Measurements from ENCODE around the gene FAM83D.

DNA sequence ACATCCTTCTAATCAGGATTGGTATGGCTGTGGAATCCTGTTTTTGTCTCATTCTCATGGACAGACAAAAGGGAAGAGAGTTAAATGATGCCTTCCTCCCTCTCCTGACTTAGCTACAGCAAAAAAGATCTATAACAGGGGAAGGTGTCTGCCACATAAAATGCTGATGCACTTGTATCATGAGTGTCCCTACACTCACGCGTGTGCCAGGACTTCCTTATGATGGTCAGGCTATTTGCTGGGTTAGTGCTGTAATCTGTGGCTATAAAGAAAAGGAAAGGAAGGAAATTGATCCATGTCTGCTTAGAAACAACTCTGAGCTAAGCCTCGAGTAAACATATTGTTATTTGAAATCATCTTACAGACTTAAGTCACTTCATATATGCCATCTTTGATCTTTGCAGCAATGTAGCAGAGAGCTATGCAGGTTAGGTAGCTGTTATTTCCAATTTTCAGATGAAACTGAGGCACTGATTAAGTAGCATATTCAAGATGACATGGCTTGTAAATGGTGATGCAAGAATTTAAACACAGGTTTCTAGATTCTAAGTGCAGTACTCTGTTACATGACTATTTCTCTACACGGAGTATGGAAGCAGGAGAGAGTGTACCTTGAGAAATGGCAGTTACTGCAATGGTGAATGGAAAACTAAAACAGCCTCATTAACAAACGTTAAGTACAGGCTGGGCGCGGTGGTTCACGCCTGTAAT, 27.6 kb downstream of the FAM83D start:
- TF ChIP-seq, protein P1, sequence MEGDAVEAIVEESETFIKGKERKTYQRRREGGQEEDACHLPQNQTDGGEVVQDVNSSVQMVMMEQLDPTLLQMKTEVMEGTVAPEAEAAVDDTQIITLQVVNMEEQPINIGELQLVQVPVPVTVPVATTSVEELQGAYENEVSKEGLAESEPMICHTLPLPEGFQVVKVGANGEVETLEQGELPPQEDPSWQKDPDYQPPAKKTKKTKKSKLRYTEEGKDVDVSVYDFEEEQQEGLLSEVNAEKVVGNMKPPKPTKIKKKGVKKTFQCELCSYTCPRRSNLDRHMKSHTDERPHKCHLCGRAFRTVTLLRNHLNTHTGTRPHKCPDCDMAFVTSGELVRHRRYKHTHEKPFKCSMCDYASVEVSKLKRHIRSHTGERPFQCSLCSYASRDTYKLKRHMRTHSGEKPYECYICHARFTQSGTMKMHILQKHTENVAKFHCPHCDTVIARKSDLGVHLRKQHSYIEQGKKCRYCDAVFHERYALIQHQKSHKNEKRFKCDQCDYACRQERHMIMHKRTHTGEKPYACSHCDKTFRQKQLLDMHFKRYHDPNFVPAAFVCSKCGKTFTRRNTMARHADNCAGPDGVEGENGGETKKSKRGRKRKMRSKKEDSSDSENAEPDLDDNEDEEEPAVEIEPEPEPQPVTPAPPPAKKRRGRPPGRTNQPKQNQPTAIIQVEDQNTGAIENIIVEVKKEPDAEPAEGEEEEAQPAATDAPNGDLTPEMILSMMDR (conservative IDR thresholded peaks at IDR 0.05; ENCODE audit: low read depth in 2 of 2) = no peak
- no peak for TF ChIP-seq EZH2 (IDR thresholded peaks at IDR 0.05; ENCODE audit: low read depth, unreplicated experiment)
- no peak for TF ChIP-seq POLR2AphosphoS5 (IDR thresholded peaks at IDR 0.05; ENCODE audit: low read depth)
- TF ChIP-seq NANOG (IDR thresholded peaks at IDR 0.05; ENCODE audit: borderline replicate concordance) = no peak
- no peak for TF ChIP-seq JUNB (IDR thresholded peaks at IDR 0.05; ENCODE audit: unreplicated experiment)
- TF ChIP-seq CREB1 (CRISPR knock-in tag; IDR thresholded peaks at IDR 0.05; ENCODE audit: low read depth) = no peak
- no peak for TF ChIP-seq STAT1 (IDR thresholded peaks at IDR 0.05; ENCODE audit: unreplicated experiment)
- TF ChIP-seq, protein P2, sequence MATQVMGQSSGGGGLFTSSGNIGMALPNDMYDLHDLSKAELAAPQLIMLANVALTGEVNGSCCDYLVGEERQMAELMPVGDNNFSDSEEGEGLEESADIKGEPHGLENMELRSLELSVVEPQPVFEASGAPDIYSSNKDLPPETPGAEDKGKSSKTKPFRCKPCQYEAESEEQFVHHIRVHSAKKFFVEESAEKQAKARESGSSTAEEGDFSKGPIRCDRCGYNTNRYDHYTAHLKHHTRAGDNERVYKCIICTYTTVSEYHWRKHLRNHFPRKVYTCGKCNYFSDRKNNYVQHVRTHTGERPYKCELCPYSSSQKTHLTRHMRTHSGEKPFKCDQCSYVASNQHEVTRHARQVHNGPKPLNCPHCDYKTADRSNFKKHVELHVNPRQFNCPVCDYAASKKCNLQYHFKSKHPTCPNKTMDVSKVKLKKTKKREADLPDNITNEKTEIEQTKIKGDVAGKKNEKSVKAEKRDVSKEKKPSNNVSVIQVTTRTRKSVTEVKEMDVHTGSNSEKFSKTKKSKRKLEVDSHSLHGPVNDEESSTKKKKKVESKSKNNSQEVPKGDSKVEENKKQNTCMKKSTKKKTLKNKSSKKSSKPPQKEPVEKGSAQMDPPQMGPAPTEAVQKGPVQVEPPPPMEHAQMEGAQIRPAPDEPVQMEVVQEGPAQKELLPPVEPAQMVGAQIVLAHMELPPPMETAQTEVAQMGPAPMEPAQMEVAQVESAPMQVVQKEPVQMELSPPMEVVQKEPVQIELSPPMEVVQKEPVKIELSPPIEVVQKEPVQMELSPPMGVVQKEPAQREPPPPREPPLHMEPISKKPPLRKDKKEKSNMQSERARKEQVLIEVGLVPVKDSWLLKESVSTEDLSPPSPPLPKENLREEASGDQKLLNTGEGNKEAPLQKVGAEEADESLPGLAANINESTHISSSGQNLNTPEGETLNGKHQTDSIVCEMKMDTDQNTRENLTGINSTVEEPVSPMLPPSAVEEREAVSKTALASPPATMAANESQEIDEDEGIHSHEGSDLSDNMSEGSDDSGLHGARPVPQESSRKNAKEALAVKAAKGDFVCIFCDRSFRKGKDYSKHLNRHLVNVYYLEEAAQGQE (IDR thresholded peaks at IDR 0.05; ENCODE audit: unreplicated experiment) = no peak
- TF ChIP-seq, protein P3, sequence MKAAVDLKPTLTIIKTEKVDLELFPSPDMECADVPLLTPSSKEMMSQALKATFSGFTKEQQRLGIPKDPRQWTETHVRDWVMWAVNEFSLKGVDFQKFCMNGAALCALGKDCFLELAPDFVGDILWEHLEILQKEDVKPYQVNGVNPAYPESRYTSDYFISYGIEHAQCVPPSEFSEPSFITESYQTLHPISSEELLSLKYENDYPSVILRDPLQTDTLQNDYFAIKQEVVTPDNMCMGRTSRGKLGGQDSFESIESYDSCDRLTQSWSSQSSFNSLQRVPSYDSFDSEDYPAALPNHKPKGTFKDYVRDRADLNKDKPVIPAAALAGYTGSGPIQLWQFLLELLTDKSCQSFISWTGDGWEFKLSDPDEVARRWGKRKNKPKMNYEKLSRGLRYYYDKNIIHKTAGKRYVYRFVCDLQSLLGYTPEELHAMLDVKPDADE (IDR thresholded peaks at IDR 0.05) = no peak
- TF ChIP-seq EZH2phosphoT487 (IDR thresholded peaks at IDR 0.05; ENCODE audit: unreplicated experiment) = no peak
- TF ChIP-seq ZNF331 (CRISPR knock-in tag; IDR thresholded peaks at IDR 0.05; ENCODE audit: low read depth) = no peak

Data from GM23338 (cell line).